Endothelial cell (in vitro differentiated cells): ENCODE results near the gene NPAS2. TPM values are rescaled to one million over a fixed set of nuclear protein-coding genes. Genes with fewer than 3 reads are reported as not detected.

ENCODE experiments used
- DNase-seq: peaks from one replicate; pipeline ENCODE4 v3.0.0; 2021; ENCODE audit warnings: low spot score
- H3K27ac Mint-ChIP-seq: one replicate; pipeline ENCODE4 v1.8.0; 2021; ENCODE audit warnings: mixed read lengths, inconsistent platforms; ENCODE audit not compliant: unreplicated experiment
- H3K27me3 Mint-ChIP-seq: one replicate; pipeline ENCODE4 v1.8.0; 2021; ENCODE audit warnings: mild to moderate bottlenecking, moderate library complexity, mixed read lengths, inconsistent platforms; ENCODE audit not compliant: unreplicated experiment
- H3K36me3 Mint-ChIP-seq: one replicate; pipeline ENCODE4 v1.8.0; 2021; ENCODE audit warnings: mild to moderate bottlenecking, low read depth, mixed read lengths, inconsistent platforms; ENCODE audit not compliant: unreplicated experiment
- H3K4me1 Mint-ChIP-seq: one replicate; pipeline ENCODE4 v1.8.0; 2021; ENCODE audit warnings: mild to moderate bottlenecking, mixed read lengths, inconsistent platforms; ENCODE audit not compliant: unreplicated experiment
- H3K4me3 Mint-ChIP-seq: one replicate; pipeline ENCODE4 v1.8.0; 2021; ENCODE audit warnings: mild to moderate bottlenecking, mixed read lengths, inconsistent platforms; ENCODE audit not compliant: unreplicated experiment
- H3K9me3 Mint-ChIP-seq: one replicate; pipeline ENCODE4 v1.8.0; 2021; ENCODE audit warnings: mixed read lengths, inconsistent platforms; ENCODE audit not compliant: unreplicated experiment
- CTCF ChIP-seq: fragments of 200-600 bp; sonication (generic); IDR thresholded peaks from one replicate; pipeline ENCODE4 v1.5.0; 2021; ENCODE audit warnings: antibody characterized with exemption; ENCODE audit not compliant: unreplicated experiment
- total RNA-seq: library from RNA; stranded (reverse); fragmentation: NEBNext Ultra II Directional; extraction: Animal tissue kit (Norgen Biotek cat#: 25700); gene quantifications from one replicate; pipeline ENCODE4 v1.2.1, GENCODE V29; 2021; ENCODE audit not compliant: unreplicated experiment

Gene NPAS2
- total RNA-seq, 1 donor from 2014 or later, result 70.1 TPM

- H3K4me3 Mint-ChIP-seq, result no peak overlapping the region
- peaks cover 27% of the 10 kb centered on the region for H3K36me3 Mint-ChIP-seq
- peaks cover 8% of the 10 kb centered on the region for H3K27me3 Mint-ChIP-seq
- no peak for DNase-seq
- no peak for TF ChIP-seq CTCF
- H3K4me1 Mint-ChIP-seq, result peaks cover 12% of the 10 kb centered on the region
- H3K27ac Mint-ChIP-seq, result no peak overlapping the region
- no peaks in the 10 kb centered on the region for H3K9me3 Mint-ChIP-seq
These were observed 168.0 kb downstream of the NPAS2 start for GRCh38 chr2:100987974-100988373.

GRCh38 chr2:100988630-100989417, 168.9 kb downstream of the NPAS2 start:
- Mint-ChIP-seq H3K27ac (no peak overlapping the region), H3K27me3 (peaks cover 8% of the 10 kb centered on the region), H3K36me3 (peaks cover 31% of the 10 kb centered on the region), H3K9me3 (no peaks in the 10 kb centered on the region), H3K4me3 (peak overlapping the region; percentile 77), H3K4me1 (peaks cover 8% of the 10 kb centered on the region)
- TF ChIP-seq CTCF, result no peak
- no peak for DNase-seq

- peak overlapping the region; percentile 11 for H3K4me3 Mint-ChIP-seq
- H3K27ac Mint-ChIP-seq, result no peak overlapping the region
These were observed 169.7 kb downstream of the NPAS2 start for GRCh38 chr2:100989666-100990065.

GRCh38 chr2:100990166-100990565, 170.2 kb downstream of the NPAS2 start:
- H3K36me3 Mint-ChIP-seq, result peaks cover 39% of the 10 kb centered on the region
- no peaks in the 10 kb centered on the region for H3K9me3 Mint-ChIP-seq
- TF ChIP-seq CTCF, result no peak
- no peak overlapping the region for H3K4me3 Mint-ChIP-seq
- H3K27me3 Mint-ChIP-seq, result peaks cover 13% of the 10 kb centered on the region
- peaks cover 4% of the 10 kb centered on the region for H3K4me1 Mint-ChIP-seq
- no peak overlapping the region for H3K27ac Mint-ChIP-seq
- no peak for DNase-seq

More at GRCh38 chr2:100989666-100990065, 169.7 kb downstream of the NPAS2 start:
- no peak for TF ChIP-seq CTCF
- Mint-ChIP-seq H3K36me3 (peaks cover 39% of the 10 kb centered on the region), H3K4me1 (peaks cover 4% of the 10 kb centered on the region), H3K27me3 (peaks cover 13% of the 10 kb centered on the region), H3K9me3 (no peaks in the 10 kb centered on the region)
- no peak for DNase-seq

- Mint-ChIP-seq H3K27ac (no peak overlapping the region), H3K36me3 (peaks cover 37% of the 10 kb centered on the region), H3K4me3 (no peak overlapping the region), H3K9me3 (no peaks in the 10 kb centered on the region), H3K4me1 (peaks cover 4% of the 10 kb centered on the region), H3K27me3 (peaks cover 13% of the 10 kb centered on the region)
- DNase-seq, result no peak
- TF ChIP-seq CTCF, result no peak
These were observed 170.9 kb downstream of the NPAS2 start for GRCh38 chr2:100990650-100991403.
